GM03348 (cell line): ENCODE measurements around the gene FAM53B.

Experiments
- DNase-seq: peaks from one replicate; pipeline ENCODE4 v3.0.0; 2012; ENCODE audit warnings: low spot score

Gene FAM53B

DNA sequence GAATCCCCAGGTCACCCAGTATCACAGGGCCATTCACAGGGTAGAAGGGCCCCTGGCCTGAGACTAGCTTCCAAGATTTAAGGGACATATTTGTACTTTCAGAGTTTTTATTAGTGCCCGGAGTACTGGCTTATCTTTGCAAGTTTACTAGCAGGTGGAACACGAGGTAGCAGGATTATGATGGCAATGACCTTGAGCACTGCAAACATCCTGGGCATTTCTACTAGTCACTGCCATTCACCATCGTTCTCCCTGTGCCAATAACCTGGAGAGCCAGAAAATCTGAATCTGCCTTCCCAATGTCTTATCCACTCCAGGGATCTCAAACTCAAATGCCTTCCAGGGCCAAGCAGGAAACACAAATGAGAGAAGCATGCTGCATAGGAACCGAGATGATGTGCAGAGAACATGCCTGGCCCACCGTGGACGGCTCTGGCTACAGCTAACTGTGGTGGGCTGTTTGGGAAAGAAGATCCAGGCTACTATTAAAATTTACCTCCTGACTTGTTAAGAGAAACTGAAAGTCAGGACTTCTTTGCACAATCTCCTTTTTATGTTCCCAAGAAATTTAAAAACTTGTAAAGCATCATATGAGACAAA, 16.7 kb downstream of the FAM53B start:
- no peak for DNase-seq

DNA sequence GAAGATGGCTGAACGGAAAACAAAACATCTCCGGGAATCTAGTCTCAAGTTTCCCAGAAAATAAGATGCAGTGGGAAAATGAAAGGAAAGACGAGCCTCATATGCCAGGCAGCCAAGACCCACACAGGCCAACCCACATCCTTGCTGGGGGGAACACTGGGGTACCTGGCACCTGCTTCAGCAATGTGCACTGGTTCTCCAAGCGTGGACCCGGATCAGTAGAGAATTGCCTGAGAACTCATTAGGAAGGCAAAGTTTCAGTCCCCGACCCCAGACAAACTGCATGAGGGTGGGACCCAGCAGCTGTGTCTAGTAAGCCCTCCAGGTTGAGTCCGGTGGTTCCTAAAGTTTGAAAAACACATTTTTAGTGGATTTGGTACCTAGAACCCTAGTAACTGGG, 18.4 kb downstream of the FAM53B start:
- DNase-seq = no peak

DNA sequence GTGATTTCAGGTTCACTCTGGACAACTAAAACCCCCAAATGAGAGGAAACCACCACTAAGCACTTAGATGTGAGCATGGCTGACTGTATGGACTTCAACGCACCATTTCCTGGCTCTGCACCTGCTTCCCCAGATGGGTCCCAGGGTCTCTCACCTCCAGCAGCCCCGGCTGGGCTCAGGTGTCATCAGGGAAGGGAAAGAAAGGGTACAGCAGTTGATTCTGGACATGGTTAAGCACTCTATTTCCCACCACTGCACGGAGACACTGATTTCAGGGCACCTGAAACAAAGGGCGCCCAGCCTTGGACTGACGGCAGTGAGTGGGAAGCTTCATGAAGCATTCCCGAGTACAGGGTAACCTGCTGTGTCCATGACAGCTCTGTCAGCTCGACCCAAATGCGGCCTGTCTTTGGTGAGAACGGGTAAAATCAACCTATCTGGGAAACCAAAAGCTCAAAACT, 19.0 kb downstream of the FAM53B start:
- DNase-seq = no peak

- DNase-seq = no peak
Measured at GRCh38 chr10:124724279-124725027, 19.7 kb downstream of the FAM53B start.

- no peak for DNase-seq
Measured at GRCh38 chr10:124723826-124724225, 20.4 kb downstream of the FAM53B start.

DNA sequence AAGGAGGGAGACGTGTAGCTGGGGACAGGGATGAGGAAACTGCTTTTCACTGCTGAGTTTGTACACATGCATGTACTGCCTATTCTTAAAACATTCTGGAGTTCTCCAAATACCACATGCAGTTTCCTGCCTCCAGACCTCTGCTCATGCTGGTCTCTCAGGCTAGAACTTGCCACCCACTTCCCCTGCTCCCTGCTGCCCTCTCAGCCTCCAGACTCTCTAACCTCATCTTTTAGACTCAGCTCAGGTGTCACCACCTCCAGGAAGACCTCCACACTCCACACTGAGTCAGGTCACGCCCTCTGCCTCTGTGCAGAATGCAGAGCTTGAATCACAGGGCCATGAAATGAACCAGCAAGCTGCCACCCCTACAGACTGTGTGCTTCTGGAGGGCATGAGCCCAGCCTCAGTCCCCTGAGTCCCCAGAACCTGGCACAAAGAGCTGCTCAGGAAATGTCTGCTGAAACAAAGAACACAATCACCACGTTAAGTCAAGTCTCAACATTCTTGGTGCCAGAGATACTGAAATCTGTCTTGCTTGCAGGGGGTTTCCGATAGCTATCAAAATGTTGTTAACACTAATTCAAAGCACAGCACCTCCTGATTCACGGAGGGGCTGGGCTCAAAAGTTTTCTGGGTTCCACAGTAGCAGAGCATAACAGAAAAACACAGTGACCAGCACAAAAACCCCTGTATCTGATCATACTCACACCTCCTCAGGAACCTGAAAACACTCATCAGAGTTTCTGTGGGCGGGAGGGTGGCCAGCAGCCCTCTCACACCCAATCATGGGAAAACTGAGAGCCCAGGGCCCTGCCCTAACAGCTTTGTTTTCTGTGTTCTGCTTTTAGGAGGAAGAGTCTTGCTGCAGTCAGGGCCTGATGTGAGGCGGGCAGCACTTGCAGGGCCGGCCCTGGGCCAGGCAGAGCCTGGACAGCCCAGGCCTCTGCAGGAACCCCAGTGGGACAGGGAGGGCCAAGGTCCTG, 21.1 kb downstream of the FAM53B start:
- peak; percentile 35 for DNase-seq

GRCh38 chr10:124721330-124722045, 22.7 kb downstream of the FAM53B start:
- no peak for DNase-seq

DNA sequence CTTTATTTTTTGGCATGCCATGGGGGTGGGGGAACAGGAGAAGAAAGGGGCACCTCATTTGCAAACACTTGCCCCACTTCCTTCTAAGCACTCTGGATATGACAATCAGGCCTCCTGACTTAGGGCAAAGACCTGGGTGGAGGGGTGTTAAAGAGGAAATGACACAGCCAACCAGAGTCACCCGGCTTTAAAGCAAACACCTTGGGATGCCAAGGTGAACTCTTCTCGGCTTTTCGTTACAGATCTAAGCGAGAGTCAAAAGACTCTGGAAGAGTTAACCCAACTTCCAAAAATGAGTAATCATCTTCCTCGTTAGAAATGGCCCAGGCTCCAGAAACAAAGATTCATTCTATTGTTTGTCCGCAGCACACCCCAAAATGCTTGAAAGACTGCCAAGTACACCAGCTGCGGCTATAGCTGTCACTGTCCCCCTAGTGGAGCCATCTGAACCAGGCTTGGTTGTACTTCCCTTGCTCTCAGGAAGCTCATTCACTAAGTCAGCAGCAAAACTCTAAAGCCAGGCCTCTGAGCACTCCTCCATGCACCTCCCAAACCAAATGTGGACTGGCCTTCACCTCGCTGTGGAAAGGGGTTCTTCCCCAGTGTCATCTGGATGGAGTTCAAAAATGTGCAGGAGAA, 24.8 kb downstream of the FAM53B start:
- DNase-seq = peak; percentile 65

DNA sequence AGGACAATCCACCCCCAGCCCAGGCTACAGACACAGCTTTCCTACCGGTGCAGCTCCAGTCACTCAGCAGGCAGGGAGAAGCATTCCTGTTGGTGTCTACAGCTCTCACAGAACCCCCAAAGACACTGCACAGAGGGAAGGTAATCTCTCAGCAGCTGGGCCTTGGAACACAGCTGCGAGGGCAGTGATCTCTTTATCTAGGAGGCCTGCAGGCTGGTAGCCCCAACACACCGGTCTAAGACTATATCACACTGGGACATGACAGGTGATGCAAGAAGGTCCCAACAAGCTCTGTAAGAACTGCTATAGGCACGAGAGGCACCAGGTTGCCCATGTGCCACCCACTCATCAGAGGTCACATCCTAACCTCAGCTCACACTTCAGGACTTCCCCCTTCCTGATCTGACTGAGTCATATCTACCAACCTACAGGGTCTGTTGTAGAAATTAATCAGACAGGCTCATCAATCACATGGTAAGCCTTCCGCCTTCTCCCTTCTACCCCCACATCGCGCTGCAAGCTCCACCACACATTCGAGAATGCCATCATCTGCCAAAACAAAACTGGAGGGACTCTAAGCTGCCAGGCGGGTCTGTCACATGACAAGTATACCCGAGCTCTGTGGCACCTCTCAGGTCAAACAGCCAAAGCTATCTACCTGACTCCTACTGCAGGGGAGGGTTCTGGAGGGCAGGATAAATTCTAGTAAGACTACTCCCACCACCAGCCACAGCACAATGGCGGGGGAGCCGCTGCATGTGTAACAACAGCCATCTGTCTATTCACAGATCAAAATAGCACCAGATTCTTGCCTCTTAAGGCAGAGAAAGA, 26.1 kb downstream of the FAM53B start:
- DNase-seq = no peak

DNA sequence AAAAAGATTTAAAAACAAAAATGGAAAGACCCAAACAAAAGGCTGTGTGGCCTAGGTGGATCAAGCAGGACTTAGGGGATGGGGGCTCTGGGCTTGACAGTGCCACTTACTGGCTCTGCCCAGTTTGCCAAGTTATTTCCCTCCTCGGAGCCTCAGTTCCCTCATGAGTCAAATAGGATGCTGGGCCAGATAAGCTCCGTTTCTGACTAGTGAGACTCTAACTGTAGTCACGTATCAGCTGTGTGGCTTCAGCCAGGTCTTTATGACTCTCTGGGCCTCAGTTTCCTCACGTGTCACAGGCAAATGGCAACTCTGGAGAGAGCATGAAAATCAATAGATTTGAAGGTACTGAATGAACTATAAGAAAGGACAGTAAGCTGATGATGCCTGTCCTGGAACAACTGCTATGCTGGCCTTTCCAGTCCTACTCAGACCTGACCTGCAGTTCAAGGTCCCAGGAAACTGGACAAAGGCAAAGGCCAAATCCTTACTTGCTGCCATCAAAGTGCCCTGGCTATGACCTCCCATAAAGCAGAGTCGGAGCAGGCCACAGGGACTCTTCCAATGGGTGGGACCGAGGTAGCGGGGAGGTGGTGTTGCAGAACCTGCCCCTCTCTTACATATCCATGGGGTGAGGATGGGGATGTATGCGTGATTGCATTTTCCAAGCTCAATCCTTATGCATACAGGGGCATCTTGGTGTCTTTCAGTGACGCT, 27.0 kb downstream of the FAM53B start:
- no peak for DNase-seq

DNA sequence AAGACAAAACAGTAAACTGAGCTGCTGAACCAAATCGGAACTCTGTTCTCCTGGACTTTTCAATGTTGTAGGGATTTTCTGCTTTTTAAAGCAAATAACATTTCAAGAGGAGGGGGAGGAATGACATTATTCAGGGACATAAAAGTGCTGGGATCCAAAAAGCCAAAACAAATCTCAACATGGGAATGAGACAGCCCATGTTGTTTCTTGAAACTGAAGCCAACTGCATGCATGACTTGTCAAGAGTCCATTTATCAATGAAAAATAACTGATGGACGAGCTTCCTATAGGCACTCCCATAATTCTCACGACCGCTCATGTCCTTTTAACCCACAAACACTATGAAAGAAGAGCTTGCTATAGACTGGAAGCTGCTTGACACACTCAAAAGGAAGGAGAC, 27.8 kb downstream of the FAM53B start:
- DNase-seq = no peak

- no peak for DNase-seq
Measured at GRCh38 chr10:124715439-124715838, 28.7 kb downstream of the FAM53B start.

- DNase-seq = no peak
Measured at GRCh38 chr10:124713679-124714255, 30.4 kb downstream of the FAM53B start.

DNA sequence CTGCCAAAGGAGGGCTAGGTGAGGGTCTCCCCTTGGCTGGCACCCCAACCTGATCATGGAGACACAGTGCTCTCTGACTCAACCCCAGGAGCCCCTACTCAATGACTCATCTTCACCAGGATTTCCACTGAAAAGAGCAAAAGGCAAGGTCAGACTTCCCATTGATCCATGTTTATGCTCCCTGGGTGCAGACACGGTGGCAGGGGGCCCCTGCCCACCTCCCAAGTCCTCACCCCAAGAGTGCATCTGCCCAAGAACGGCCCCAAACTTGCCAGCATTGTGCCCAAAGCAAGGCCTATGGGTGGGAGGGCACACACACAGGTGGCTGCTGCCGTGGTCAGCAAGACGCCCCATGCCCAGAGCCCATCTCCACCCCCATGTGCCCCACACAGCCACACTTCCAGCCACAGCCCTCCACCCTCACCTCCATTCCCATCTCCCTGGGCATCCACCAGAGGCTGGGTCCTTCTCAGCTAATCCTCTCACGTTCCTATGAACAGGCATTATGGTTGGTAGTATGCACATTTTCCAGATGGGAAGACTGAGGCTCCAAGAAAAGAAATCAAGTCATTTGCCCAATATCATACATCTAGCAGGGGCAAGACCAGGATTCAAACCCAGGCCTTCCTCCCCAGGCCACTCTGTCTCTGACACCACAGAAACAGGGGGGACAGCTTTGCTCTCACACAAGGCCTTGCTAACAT, 31.3 kb downstream of the FAM53B start:
- DNase-seq = no peak

- no peak for DNase-seq
Measured at GRCh38 chr10:124711145-124711544, 33.0 kb downstream of the FAM53B start.

- DNase-seq = no peak
Measured at GRCh38 chr10:124710266-124710881, 33.8 kb downstream of the FAM53B start.

- no peak for DNase-seq
Measured at GRCh38 chr10:124709861-124710260, 34.3 kb downstream of the FAM53B start.

- no peak for DNase-seq
Measured at GRCh38 chr10:124708922-124709520, 35.2 kb downstream of the FAM53B start.
